ENCODE data around the gene SLC9A7.

GRCh38 chrX:46695491-46695890, 63.4 kb downstream of the SLC9A7 start:
- TF ChIP-seq CTCF (IDR thresholded peaks at IDR 0.05) (no peak), POLR2A (IDR thresholded peaks at IDR 0.05) (no peak)
